Hepatocyte (in vitro differentiated cells): Measurements from ENCODE around the gene TMEM244. TPM values are rescaled to one million over a fixed set of nuclear protein-coding genes. Genes with fewer than 3 reads are reported as not detected.

Source experiments
- DNase-seq: peaks from one replicate; pipeline ENCODE4 v3.0.0-alpha.2; 2016; ENCODE audit warnings: low spot score
- H2AFZ ChIP-seq: fragments of 200-600 bp; sonication (generic); 2 replicates; pipeline ENCODE4 v1.6.0; 2016; ENCODE audit warnings: antibody characterized with exemption, mild to moderate bottlenecking
- H3K27ac ChIP-seq: fragments of 200-600 bp; sonication (generic); 2 replicates; pipeline ENCODE4 v1.5.1; 2016; ENCODE audit warnings: mild to moderate bottlenecking
- H3K27me3 ChIP-seq: fragments of 200-600 bp; sonication (generic); 2 replicates; pipeline ENCODE4 v1.6.1; 2016
- H3K36me3 ChIP-seq: fragments of 200-600 bp; sonication (generic); replicated peaks from 2 replicates; pipeline ENCODE4 v1.5.1; 2016; ENCODE audit warnings: low read depth; ENCODE audit not compliant: insufficient read depth
- H3K4me1 ChIP-seq: fragments of 200-600 bp; sonication (generic); 2 replicates; pipeline ENCODE4 v1.5.1; 2016; ENCODE audit warnings: mild to moderate bottlenecking, moderate library complexity; ENCODE audit not compliant: insufficient read depth
- H3K4me2 ChIP-seq: fragments of 200-600 bp; sonication (generic); 2 replicates; pipeline ENCODE4 v1.6.0; 2016
- H3K4me3 ChIP-seq: fragments of 200-600 bp; sonication (generic); 2 replicates; pipeline ENCODE4 v1.5.1; 2016; ENCODE audit warnings: mild to moderate bottlenecking
- H3K79me2 ChIP-seq: fragments of 200-600 bp; sonication (generic); 2 replicates; pipeline ENCODE4 v1.6.0; 2017; ENCODE audit warnings: mild to moderate bottlenecking
- H3K9me2 ChIP-seq: fragments of 200-600 bp; sonication (generic); replicated peaks from 2 replicates; pipeline ENCODE4 v1.6.0; 2017; ENCODE audit warnings: mild to moderate bottlenecking; ENCODE audit not compliant: insufficient read depth
- H3K9me3 ChIP-seq: fragments of 200-600 bp; sonication (generic); 2 replicates; pipeline ENCODE4 v1.5.1; 2016; ENCODE audit warnings: low read depth, mild to moderate bottlenecking
- H4K20me1 ChIP-seq: fragments of 200-600 bp; sonication (generic); 2 replicates; pipeline ENCODE4 v1.6.0; 2016; ENCODE audit warnings: mild to moderate bottlenecking; ENCODE audit not compliant: insufficient read depth, poor library complexity, severe bottlenecking
- CTCF ChIP-seq: fragments of 200-600 bp; sonication (generic); IDR thresholded peaks from 2 replicates; pipeline ENCODE4 v1.5.1; 2016; ENCODE audit warnings: antibody characterized with exemption, mild to moderate bottlenecking; ENCODE audit not compliant: poor library complexity
- EZH2 ChIP-seq: fragments of 200-600 bp; sonication (generic); IDR thresholded peaks from 2 replicates; pipeline ENCODE4 v1.6.1; 2016; ENCODE audit warnings: antibody characterized with exemption, mild to moderate bottlenecking, borderline replicate concordance
- EZH2phosphoT487 ChIP-seq: fragments of 200-600 bp; sonication (generic); IDR thresholded peaks from one replicate; pipeline ENCODE4 v1.6.1; 2018; ENCODE audit warnings: antibody characterized with exemption, mild to moderate bottlenecking, low read depth, moderate library complexity; ENCODE audit not compliant: unreplicated experiment, severe bottlenecking
- WGBS: methylation state at CpG from one replicate; pipeline ENCODE4 v1.1.6; 2016; ENCODE audit warnings: low lambda C conversion rate; ENCODE audit errors: missing lambda C conversion rate; 5-methylcytosine and 5-hydroxymethylcytosine counted together
- polyA plus RNA-seq: library from polyadenylated mRNA; unstranded; fragments of >200 nt; fragmentation: Nextera tagmentation; extraction: Ambion mirVana; gene quantifications from 2 replicates; pipeline ENCODE4 v1.2.1, GENCODE V29; 2016
- total RNA-seq: library from RNA; depleted of rRNA; stranded (reverse); fragments of >200 nt; gene quantifications from 2 replicates; pipeline ENCODE4 v1.2.3, GENCODE V29; 2014

Gene TMEM244
- total and polyA plus RNA-seq, 2 experiments from 2014 or later: not detected

GRCh38 chr6:129795261-129795660 lies 65.9 kb downstream of the TMEM244 start:
- TF ChIP-seq CTCF: no peak
- TF ChIP-seq EZH2: no peak
- TF ChIP-seq EZH2phosphoT487: no peak

GRCh38 chr6:129793447-129793846 lies 67.7 kb downstream of the TMEM244 start:
- Histone ChIP-seq H3K4me2 (no peak overlapping the region), H3K4me3 (no peak overlapping the region), H3K9me2 (no peaks in the 10 kb centered on the region), H3K36me3 (no peaks in the 10 kb centered on the region), H3K27ac (no peak overlapping the region), H3K27me3 (no peaks in the 10 kb centered on the region), H3K4me1 (no peaks in the 10 kb centered on the region), H2AFZ (no peak overlapping the region), H3K9me3 (no peaks in the 10 kb centered on the region), H3K79me2 (no peaks in the 10 kb centered on the region), H4K20me1 (no peaks in the 10 kb centered on the region)
- WGBS: 81% methylated on average over 7 of the region's 7 CpGs
- TF ChIP-seq EZH2 (no peak), CTCF (no peak), EZH2phosphoT487 (no peak)
- DNase-seq: no peak

More at GRCh38 chr6:129795261-129795660, 65.9 kb downstream of the TMEM244 start:
- no peaks in the 10 kb centered on the region for H4K20me1 ChIP-seq
- H3K9me3 ChIP-seq: no peaks in the 10 kb centered on the region
- H3K79me2 ChIP-seq: no peaks in the 10 kb centered on the region
- H3K36me3 ChIP-seq: no peaks in the 10 kb centered on the region
- no peaks in the 10 kb centered on the region for H3K9me2 ChIP-seq
- no peak overlapping the region for H3K27ac ChIP-seq
- no peak for DNase-seq
- no peak overlapping the region for H3K4me3 ChIP-seq
- WGBS: 88% methylated on average over 2 of the region's 2 CpGs
- no peaks in the 10 kb centered on the region for H3K4me1 ChIP-seq
- no peak overlapping the region for H3K4me2 ChIP-seq
- no peak overlapping the region for H2AFZ ChIP-seq
- no peaks in the 10 kb centered on the region for H3K27me3 ChIP-seq

GRCh38 chr6:129792049-129792448 lies 69.1 kb downstream of the TMEM244 start:
- Histone ChIP-seq H3K36me3 (no peaks in the 10 kb centered on the region), H3K4me1 (no peaks in the 10 kb centered on the region), H3K4me2 (no peak overlapping the region), H3K27me3 (no peaks in the 10 kb centered on the region), H3K27ac (no peak overlapping the region), H3K9me3 (no peaks in the 10 kb centered on the region), H3K4me3 (no peak overlapping the region), H3K79me2 (no peaks in the 10 kb centered on the region), H4K20me1 (no peaks in the 10 kb centered on the region), H3K9me2 (no peaks in the 10 kb centered on the region), H2AFZ (no peak overlapping the region)
- 64% methylated on average over 4 of the region's 4 CpGs for WGBS
- no peak for DNase-seq
- TF ChIP-seq EZH2 (no peak), EZH2phosphoT487 (no peak), CTCF (no peak)

- Histone ChIP-seq H3K9me3 (no peaks in the 10 kb centered on the region), H2AFZ (no peak overlapping the region), H3K4me2 (no peak overlapping the region), H3K4me3 (no peak overlapping the region), H3K27ac (no peak overlapping the region), H3K27me3 (no peaks in the 10 kb centered on the region), H3K79me2 (no peaks in the 10 kb centered on the region), H4K20me1 (no peaks in the 10 kb centered on the region), H3K36me3 (no peaks in the 10 kb centered on the region), H3K9me2 (no peaks in the 10 kb centered on the region), H3K4me1 (no peaks in the 10 kb centered on the region)
- DNase-seq: no peak
- TF ChIP-seq EZH2: no peak
- no peak for TF ChIP-seq EZH2phosphoT487
- no peak for TF ChIP-seq CTCF
- 96% methylated on average over 1 of the region's 1 CpG for WGBS
Measured at GRCh38 chr6:129790785-129791184, 70.3 kb downstream of the TMEM244 start.
